ENCODE results near the gene TGFBI.
"Not testable (repeated sequence)": the region's sequence is repeated elsewhere in the genome, so short reads cannot be mapped to it uniquely, and the experiment has no call there.

TGFBI gene

DNA sequence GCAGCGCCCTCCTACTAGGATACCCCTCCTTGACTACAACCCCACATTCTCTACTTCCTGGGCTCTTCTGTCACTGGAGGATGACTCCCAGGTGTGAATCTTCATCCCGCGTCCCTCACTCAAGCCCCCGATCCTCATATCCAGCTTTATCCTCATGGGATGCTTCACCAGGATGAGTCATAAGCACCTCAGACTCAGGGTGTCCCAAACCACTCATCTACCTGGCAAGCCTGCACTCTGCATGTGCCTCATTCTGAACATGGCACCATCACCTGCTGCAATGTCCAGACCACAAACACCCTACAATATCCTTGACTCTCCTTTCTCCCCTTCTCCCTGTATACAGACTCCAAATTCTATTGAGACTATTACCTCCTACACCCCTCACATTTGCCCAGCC lies 1.5 kb upstream of the TGFBI start:
- no peak for DNase-seq

DNA sequence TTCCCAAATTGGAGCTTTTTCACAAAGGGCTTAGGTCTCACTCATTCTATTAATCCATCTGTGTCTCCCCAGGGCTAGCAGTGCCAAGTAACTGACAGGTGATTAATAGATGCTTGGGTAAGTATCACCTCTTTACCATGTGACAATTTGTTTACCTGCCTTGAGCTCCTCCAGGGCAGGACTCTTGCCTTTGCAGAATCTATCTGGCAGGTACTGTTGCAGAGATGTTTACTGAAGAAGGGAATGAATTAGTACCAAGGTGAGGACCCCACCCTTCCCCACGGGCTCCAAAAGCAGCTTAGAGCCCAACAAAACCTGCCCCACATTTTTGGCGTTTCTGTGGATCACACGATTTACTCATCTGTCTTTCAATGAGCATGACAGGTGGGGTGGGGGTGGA lies 698 bp upstream of the TGFBI start:
- no peak for DNase-seq

DNA sequence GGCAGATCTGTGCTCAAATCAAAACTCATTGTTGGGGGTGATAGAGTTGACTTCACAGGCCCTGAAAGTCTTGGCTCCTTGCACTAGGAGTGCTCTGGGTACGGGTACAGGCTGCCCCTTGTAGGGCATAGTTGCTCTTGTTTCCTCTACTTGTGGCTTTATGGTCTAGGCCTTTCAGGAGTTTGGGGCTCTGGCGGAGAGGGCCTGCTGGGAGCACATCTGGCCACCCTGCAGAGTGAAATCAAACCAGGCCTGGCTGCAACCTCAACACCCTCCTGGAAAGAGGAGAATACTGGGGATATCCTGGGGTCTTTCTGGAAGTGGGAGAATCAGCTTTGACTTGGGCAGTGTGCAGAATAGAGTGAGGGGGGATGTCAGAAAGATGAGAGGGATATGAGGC lies 1.5 kb downstream of the TGFBI start:
- no peak for DNase-seq

DNA sequence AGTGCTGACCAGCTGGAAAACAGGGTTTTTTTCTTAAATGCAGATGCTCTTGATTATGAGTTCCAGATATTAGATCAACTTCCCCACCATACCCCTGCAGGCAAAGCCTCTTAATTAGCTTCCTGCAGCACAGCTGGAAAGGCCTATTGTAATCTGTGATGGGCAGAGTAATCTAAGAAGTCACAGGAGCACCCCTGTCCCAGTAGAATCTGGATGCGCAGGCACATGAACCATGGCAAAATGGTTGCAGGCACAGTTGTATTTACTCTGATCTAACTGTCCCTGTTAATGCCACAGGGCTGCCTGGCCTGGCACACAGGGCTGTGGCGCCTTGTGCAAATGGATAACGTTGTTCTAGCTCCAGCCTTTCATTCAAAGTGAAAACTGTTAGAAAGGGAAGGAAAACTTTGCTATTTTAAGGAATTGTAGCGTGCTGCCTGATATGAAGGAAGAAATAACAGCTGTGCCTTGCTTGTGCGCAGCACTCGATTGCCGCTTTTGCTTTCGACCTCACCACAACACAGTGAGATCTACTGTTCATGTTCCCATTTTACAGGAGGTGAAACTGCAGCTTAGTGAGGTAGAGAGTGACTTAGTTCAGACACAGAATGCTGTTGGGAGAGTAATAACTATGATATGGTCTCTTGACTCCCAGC lies 2.3 kb downstream of the TGFBI start:
- DNase-seq, result no peak

DNA sequence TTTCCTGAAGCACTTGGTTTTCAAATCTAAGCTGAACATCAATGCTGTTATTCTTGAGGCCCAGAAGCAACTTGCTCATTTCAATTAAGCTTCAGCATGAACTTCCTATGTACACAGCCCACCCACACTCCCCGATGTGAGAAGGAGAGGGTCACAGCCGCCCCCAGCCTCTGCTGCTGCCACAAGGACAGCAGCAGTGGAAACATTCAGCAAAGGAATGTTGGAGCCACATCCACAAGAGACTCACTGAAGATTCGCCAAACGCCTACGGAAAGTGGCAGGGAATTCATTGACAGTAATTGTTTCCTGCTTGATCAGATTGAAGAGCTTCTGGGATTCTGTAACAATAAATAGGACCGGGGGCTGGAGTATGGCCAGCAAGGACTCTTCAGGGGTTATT lies 2.9 kb downstream of the TGFBI start:
- DNase-seq, result no peak

DNA sequence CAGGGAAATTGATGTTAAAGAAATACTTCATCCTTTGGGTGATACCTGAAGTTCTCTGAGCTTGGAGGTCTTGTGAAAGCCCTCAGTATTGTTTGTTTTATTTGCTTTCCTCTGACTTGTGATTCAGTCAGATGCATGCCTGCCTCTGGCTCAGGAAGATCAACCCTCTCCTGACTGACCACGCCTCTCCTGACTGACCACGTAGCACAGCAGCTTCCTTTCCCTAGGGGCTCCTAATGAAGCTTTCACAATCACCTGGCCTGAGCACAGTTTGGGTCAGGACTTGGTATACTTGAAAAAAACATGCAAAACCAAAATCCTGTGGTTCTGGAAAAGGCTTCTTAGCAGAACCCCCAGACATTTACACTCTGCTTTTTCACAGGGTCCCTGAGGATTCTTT lies 3.8 kb downstream of the TGFBI start:
- peak; percentile 74 for DNase-seq

DNA sequence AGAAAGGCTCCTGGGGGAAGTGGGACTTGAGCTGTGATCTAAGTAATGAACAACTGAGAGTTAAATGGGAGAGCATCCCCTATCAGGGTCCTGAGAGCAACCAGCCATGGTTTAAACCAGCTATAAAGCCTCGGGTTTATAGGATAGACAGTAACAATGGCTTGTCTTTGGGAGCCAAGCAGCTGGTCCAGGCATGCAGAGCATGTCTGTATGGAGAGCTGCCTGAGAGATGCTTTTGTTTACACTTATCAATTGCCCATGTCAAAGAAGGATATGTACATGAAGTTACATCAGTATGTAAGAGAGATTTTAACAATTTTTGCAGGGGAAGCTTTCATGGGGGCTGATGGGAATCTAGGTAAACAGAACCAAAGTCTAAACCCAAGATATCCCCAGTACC lies 4.4 kb downstream of the TGFBI start:
- DNase-seq, result no peak

DNA sequence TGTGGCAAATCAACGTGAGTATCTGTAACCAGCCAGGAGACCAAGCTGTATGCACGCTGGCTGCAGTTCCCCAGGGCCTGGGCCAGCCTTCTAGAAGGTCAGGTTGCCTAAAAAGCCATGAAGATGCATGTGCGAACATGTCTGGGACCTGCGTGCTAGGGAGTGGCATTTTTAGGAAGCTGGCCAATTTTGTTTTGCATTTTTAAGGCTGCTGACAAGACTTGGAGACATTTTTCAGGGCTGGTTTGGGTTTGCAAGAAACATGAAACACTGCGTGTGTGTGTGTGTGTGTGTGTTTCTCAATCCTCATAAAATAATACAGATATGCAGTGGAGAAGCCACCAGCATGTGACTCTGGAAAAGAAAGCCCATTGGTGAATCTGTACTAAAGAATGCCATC lies 5.1 kb downstream of the TGFBI start:
- no peak for DNase-seq

DNA sequence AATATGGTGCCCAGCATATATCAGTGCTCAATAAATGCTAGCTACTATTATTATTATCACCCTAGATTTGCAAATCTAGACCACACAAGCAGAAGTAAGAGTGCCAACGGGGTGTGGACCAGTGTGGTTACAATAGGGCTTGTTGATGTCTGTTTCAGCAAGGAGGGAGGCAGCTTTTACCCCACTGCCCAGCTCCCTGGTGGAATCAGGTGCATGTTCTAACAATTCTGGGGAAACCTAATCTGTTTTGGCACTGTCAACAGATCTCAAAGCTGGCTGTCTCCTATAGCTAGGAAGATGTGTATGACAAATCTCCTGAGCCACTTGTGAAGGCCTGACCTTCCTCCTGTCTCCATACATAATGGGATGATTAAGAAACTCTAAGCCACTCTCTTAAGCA lies 5.7 kb downstream of the TGFBI start:
- DNase-seq, result no peak

DNA sequence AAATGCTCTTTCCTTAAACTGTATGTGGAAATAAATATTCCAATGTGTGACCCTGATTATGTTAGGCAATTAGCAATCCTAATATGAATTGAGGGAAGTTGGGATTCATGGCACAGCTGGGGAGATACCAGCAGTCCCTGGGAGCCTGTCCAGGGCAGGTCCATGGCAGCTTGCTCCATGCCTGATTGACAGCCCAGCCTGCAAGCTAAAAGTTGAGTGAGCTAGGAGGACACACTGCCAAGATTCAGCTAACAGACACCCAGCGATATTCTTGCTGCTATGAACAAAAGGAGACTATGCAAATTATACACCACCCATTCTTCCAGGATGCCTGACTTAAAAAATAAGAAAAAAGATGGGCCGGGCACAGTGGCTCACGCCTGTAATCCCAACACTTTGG lies 6.2 kb downstream of the TGFBI start:
- DNase-seq, result no peak

DNA sequence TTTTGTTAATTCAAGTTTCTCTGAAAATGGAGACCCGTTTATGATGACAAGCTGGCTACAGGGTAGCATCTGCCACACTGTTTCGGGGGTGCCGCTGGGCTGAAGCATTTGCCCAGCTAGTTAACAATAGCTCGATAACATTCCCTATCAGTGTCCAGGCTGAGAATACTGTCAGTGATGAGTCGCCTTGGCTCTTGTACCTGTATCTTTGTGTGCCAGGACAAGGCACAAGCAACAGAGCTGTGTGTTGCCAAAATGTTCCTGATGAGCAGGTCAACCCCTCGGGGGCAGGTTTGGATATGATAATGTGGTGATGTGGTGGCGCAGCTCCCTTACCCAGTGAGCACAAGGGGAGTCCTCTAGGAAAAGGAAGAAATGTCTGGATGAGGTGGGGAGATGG lies 7.0 kb downstream of the TGFBI start:
- no peak for DNase-seq

DNA sequence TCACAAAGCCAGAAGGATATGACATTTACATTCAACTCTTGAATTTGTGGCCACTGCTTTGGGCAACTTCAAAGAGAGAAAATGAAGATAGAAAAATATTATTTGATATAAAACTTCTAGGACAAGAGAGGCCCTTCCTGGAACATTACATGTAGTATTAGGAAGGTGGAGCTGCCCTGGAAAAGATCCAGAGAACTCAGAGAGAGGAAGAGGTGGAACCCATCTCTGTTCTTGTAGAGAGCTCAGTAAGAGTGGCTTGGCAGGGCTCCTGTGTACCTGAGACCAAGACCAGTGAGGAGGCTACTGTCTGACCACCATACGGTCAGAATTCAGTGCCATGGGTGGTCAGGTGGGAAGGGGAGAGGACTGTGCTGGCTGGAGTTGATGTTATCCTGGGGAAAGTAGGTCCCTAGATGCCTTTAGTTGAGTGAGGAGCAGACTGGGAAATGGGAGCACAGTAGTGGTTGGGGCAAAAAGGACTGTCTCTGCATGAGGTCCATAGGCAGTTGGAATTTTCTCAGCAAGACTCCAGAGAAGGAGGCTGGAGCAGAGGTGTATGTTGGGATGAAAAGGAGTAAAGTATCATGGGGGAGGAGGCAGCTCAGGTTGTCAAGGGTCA lies 7.6 kb downstream of the TGFBI start:
- DNase-seq, result no peak

DNA sequence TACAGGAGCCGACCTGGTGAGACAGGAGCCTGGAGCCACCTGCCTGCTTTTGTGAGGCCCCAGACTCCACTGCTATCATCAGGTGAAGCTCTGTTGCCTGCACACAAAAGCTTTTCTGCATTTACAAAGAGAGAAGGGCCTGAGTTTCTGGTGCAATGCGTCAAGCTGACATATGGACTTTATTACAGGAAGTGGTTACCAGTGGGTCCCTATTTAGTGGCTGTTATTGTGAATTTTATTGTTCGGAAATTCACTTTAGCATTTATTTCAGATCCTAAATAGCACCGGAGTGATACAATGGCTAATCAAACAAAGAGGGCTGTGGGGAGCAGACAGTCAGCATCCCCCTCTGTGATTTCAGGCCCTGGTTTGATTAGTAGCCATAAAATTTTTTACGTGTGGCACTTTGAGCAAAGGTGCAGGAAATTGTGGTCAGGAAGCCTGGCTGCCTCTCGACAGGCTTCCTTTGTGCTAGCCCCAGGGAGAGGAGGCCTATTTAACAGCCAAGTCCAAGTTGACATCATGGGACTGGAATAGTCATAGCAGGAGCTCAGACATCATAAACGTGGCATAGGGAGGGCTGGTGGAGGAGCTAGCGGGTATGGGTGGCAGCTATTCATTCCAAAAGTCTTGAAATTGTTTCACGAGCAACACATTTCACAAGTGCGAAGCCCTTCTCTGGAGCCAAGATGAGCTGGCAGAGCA lies 8.4 kb downstream of the TGFBI start:
- DNase-seq, result peak; percentile 83

DNA sequence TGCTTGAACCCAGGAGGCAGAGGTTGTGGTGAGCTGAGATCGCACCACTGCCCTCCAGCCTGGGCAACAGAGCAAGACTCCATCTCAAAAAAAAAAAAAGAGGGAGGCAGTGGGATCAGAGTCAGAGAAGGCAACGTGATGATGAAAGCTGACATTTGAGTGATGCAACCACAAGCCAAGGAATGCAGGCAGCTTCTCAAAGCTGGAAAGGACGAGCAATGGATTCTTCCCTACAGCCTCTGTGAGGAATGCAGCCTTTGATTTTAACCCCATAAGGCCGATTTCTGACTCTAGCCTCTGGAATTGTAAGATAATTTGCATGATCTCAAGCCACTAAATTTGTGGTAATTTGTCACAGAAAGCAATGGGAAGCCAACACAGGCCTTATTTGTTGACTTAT lies 9.8 kb downstream of the TGFBI start:
- DNase-seq, result no peak

DNA sequence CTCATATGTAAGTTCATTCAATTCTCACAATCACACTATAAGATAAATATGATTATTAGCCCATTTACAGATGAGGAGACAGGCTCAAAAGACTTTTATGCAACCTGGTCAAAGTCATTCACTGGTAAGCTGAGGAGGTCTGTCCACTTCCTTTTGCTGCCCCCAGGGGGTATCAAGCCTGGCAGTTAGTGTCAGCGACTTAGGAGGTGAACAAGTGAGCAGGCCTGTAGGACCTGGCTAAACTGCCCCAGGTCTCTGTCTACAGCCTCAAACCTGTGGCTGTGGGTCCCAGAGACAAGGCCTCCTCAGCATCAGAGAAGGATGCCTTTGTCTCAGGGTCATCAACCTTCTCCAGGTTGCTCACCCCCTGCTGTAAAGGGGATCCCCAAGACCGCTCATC lies 10.4 kb downstream of the TGFBI start:
- no peak for DNase-seq

DNA sequence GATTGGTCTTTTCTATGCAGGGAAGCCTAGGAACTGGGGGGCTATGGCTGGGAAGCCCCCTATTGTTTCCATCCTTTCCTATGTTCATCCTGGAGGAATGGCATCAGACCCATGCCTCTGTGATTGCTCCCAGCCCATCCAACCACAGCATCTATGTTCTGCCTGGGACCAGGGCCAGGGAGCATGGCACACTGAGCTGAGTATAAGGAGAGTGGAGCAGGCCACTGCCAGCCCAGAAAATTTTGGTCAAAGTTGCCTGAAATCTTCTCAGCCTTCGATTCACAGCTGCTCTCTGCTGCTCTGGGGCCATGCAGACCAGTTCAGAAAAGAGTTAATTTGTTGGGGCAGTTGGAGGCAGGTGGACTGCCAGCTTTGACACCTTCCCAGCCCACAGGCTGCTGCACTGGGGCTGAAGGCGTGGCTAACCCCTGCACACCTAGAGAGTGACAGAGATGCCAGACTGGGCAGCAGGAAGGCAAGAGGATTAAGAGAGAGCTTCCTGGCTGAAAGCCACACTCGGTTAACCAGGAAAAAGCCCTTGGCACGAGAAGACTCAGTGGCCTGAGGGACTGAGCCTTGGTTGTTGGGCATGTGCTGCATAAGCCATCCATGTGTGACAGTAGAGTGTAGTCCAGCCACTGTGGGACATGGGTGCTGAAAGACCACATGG lies 12.1 kb downstream of the TGFBI start:
- DNase-seq, result no peak

DNA sequence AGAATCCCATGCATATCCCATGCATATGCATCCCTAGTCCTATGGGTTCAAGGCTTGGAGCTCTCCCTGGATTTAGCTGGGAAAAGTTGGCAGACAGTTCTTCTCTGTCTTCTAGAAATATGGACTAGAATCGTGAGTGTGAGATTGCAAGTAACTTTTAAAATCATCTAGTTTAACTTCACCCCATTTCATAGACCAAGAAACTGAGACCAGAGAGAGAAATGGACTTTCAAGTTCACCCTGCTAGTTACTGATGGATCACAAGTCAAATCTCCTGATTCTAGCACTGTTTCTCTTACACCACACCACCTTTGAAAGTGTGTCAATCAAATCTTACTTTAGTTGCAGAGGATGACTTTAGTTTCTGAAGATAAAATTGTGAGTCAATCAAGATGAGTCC lies 13.4 kb downstream of the TGFBI start:
- DNase-seq, result no peak

DNA sequence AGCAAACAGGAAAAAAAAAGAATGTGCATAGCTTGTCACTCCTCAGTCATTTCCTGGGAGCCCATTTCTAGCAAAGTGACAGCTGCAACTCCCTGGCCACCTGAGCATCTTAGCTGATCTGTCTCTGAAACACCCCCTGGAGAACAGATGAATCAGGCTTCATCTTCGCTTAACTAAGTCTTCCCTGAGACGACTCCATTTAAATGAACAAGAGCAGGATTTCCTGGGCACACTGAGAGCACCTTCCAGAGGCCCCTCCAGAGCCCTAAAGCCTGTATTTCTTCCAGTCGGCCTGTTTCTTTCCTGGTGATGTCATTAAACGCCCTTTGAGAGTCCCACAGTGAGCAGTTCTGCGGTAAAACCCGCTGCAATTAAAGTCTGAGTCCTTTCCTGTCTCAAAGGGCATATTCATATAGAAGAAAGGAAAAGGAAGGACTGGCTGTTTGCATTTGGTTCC lies 13.9 kb downstream of the TGFBI start:
- no peak for DNase-seq

DNA sequence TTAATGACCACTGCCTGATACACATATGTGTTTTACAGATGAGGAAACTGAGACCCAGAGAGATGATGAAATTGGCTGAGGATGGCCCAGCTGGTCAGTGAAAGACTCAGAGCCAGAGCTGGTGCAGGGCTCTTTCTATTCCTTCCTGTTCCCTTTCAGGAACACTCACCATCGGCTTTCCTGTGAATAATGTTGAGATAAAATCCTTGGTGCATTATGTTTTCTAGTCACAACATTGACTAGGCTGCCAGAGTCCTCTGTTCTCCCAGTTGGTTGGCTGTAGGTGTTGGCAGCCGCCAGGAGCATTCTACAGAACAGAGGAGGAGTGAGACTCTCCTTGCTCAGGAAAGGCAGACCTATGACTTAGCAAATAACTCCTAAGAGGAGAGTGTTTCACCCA lies 14.8 kb downstream of the TGFBI start:
- DNase-seq, result no peak

DNA sequence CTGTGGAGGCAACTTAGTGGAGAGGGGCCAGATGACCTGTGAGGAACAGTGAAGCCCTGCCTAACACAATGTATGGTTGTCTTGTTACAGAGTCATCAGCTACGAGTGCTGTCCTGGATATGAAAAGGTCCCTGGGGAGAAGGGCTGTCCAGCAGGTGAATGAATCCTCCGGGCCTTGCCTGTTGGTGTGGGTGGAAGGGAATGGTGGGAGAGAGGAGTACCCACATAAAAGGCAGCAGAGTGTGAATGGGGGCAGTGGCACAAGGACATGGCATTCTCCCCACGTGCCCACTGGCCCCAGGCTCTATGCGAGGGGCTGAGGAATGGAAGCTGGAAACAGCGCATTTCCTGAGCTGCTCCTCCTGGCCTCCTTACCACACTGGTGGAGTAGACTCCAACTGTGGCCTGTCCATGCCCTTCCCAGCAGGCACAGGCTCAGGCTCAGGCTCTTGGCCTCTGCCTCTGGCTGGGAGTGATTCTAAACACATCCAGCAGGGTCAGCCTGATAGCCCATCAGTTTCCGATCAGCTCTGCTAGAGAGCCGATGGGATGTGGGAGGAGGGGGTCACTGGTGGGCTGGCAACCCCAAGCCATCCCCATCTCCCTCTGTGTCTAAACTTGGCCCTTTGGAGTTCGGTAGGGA lies 15.3 kb downstream of the TGFBI start:
- DNase-seq, result no peak

DNA sequence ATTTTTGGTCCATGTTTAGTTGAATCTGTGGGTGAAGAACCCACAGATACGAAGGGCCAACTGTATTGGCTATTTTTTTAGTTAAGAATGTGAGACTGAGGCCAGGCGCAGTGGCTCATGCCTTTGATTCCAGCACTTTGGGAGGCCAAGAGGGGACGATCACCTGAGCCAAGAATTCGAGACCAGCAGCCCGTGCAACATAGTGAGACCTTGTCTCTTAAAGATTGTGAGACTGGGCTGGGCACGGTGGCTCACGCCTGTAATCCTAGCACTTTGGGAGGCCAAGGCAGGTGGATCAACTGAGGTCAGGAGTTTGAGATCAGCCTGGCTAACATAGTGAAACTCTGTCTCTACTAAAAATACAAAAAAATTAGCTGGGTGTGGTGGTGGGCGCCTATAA lies 16.2 kb downstream of the TGFBI start:
- DNase-seq, result not testable (repeated sequence)

DNA sequence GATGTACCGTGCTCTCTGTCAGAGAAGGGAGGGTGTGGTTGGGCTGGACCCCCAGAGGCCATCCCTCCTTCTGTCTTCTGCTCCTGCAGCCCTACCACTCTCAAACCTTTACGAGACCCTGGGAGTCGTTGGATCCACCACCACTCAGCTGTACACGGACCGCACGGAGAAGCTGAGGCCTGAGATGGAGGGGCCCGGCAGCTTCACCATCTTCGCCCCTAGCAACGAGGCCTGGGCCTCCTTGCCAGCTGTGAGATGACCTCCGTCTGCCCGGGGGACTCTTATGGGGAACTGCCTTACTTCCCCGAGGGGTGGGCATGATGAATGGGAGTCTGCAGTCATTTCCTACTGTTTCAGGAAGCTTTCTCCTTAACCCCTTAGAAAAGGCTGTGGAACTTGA lies 17.5 kb downstream of the TGFBI start:
- no peak for DNase-seq

DNA sequence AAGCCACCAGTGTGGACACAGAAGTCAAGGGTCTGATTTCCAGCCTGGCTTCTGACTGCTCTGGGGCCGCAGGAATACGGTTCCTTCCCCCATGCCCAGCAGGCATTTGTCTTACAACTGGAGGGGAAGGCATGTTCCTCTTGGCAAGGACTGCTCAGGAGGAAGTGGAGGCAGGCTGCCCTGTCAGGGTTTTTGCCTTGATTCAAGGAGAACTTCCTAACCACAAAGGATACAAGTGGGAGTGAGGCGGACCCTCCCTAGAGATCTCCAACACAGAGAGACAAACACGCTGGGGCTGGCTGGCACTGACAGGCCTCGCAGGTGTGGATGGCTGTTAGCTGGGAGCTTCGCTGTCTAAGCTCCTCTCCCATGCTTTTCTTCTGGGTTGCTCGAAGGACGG lies 19.1 kb downstream of the TGFBI start:
- peak; percentile 63 for DNase-seq
